ENCODE measurements around the gene PRMT6.
"Not testable (repeated sequence)": the region's sequence is repeated elsewhere in the genome, so short reads cannot be mapped to it uniquely, and the experiment has no call there.

Gene PRMT6

DNA sequence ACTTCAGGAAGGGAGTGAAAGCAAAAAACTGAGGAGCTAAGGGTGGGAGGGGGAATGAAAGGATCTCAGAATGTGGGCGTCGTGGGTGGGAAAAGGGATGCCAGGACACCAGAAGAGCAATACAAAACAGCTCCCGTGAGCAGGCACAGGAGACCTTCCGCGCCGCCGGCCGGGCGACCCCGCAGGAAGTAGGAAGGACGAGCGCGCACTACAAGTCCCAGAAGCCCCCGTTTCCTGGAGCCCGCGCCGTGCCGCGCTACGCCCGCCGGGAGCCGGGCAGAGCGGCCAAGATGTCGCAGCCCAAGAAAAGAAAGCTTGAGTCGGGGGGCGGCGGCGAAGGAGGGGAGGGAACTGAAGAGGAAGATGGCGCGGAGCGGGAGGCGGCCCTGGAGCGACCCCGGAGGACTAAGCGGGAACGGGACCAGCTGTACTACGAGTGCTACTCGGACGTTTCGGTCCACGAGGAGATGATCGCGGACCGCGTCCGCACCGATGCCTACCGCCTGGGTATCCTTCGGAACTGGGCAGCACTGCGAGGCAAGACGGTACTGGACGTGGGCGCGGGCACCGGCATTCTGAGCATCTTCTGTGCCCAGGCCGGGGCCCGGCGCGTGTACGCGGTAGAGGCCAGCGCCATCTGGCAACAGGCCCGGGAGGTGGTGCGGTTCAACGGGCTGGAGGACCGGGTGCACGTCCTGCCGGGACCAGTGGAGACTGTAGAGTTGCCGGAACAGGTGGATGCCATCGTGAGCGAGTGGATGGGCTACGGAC, at the start of gene PRMT6:
PRMT6 (plus strand) TSS at position 249 of the 771 bp plus-strand sequence; CDS start at position 291, 42 bp downstream.
- peak; percentile 73 for DNase-seq

DNA sequence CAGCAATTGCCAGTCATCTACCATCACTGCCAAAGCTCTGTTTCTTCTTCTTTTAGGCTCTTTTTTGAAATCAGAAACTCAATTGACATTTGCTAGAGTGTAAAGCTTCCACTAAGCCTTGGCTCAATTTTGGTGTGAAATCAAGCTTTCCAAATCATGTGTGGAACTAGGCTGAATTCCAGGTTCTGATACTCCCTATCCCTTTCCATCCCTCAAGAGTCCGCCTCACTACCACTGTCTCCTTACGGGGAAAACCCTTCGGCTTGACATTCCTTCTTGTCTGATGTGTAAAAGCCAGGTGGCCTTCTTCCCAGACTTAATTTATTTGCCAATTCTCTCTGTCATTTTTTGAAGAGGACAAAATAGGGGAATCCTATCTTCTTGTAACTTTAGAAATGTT, 47.2 kb upstream of the PRMT6 start:
- DNase-seq, result no peak

DNA sequence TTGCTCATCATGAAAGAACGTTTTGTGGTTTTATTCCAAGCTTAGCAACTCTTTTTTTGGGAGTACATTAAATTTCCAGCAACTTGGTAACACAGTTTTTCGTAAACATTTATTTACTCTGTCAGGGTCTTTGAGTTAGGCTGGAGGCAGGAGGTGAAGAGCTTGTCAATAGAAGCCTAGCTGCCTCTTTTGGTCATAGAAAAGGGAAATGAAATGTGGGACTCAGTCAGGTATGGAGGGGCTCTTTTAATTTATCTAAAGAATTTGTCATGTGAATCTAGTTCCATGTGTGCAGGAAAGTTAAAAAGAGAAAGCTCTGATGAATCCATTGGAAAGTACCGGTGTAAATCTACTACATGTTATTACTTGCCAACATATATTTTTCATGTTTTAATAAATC, 45.9 kb upstream of the PRMT6 start:
- DNase-seq, result no peak

DNA sequence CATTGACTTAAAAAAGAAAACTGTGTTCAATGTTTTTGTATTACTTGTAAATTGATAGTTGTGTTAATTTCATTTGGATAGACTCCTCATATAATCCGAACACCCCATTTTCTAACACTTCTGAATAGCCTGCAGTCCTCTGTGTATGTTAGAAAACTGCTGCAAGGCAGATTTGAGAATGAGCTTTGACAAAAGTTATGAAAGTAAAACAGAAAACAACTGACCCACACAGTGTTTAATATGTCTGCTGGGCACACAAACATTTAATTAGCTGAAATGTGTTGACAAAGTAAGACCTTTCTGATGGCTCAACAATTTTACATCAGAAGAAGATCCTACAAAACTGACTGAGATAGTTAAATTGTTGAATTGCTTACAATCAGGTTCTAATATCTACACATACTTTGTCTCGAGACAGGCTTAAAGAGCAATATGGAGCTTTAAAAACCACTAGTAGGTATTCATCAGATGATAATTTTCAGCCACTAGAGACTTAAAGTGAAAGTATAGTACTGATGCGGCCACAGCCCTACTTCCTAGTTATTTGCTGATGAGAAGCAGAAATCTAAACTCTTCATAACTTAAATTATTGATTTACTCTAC, 40.0 kb upstream of the PRMT6 start:
- DNase-seq, result peak; percentile 2

DNA sequence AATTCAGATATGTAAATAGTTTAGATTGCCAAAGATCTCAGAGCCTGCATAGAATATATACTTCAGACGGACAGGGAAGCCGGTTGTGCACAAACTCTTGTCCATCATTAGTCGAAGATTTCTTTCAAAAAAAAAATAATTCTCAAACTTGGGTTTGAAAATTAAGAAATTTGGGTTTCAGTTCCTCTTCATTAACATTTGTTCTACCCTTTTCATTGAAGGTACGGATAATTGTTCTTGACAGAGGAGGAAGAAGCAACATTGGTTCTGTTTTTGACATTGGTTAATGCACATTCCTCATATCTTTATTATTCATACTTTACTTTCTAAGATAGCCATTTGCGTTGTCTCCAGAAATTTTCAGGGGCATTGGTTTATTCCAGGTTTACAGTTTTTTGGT, 38.0 kb upstream of the PRMT6 start:
- DNase-seq, result no peak

DNA sequence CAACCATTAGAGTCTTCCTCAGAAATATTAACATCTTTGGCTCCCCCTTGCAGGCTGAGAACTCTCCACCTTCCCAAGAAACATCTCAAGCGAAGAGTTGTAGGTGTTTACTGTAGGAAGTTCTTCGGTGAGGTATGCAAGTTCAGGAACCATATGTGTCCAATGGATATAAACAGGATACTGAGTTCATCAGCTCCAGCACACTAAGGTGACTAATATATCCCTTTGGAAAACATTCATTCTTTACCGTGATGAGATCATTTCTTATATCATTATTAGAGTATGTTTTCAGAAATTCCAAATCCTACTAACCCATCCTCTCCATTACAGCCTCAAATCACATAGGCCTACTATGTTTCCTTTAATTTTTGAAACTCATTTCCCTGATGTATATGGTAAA, 37.3 kb upstream of the PRMT6 start:
- DNase-seq, result peak; percentile 43

DNA sequence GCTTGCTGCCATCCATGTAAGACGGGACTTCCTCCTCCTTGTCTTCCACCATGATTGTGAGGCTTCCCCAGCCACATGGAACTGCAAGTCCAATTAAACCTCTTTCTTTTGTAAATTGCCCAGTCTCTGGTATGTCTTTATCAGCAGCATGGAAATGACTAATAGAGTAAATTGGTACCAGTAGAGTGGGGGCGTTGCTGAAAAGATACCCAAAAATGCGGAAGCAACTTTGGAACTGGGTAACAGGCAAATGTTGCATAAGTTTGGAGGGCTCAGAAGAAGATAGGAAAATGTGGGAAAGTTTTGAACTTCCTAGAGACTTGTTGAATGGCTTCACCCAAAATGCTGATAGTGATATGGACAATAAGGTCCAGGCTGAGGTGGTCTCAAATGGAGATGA, 17.6 kb upstream of the PRMT6 start:
- DNase-seq, result peak; percentile 19

DNA sequence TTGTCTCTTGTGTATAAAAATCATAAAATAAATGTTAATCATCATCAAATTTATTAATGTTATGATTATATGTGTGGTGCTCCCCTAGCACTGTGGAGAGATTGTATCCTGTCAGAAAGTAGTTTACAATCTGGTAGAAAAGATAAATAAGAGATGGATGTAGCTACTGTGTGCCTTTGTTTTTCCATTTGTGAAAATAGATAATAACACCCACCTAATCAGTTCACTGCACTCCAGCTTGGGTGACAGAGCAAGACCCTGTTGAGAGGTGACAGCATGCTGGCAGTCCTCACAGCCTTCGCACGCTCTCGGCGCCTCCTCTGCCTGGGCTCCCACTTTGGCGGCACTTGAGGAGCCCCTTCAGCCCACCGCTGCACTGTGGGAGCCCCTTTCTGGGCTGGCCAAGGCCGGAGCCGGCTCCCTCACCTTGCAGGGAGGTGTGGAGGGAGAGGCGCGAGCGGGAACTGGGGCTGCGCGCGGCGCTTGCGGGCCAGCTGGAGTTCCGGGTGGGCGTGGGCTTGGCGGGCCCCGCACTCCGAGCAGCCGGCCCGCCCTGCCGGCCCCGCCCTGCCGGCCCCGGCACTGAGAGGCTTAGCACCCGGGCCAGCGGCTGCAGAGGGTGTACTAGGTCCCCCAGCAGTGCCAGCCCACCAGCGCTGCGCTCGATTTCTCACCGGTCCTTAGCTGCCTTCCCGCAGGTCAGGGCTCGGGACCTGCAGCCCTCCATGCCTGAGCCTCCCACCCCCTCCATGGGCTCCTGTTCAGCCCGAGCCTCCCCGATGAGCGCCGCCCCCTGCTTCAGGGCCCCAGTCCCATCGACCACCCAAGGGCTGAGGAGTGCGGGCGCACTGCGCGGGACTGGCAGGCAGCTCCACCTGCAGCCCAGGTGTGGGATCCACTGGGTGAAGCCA, 11.9 kb upstream of the PRMT6 start:
- not testable (repeated sequence) for DNase-seq

DNA sequence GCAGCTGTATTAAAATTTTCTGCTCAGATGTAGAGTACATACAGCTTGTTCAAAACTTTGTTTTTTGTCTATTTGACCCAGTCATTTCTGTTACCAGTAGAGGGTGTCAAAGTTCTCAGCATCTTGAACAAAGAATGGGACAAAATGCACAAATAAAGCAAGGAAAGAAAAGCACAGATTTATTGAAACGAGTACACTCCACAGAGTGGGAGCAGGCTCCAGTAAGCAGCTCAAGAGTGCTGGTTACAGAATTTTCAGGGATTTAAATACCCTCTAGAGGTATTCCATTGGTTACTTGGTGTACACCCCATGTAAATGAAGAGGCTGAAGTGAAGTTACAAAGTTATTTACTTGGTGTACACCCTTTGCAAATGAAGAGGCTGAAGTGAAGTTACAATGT, 8.9 kb upstream of the PRMT6 start:
- DNase-seq, result no peak

DNA sequence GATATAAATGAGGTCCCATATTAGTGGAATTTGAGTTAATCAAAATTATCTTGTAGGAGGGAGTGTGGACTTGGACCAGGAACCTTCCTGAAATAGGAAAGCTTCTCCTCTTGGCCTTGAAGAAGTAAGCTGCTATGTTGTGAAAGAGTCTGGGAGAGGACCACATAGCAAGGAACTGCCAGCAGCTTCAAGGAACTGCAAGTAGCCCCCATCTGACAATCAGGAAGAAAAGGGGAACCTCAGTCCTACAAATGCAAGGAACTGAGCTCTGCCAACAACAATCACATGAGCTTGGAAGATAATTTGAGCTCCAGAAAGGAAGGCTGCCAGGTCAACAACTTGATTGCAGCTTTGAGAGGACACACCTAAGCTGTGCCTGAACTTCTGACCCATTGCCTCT, 8.2 kb upstream of the PRMT6 start:
- DNase-seq, result no peak

DNA sequence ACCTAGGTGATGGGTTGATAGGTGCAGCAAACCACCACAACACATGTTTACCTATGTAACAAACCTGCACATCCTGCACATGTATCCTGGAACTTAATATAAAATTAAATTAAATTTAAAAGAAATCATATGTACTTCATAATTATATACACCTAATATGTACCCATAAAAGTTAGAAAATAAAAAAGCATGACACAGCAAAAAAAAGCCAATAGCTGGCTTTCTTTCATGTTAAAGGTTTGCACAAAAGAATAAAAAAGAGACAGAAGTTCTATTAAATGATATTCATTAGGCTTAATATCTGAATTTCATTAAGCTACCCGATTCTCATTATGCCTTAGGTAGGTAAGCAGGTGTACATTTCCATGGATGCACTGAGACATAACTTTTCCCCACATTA, 5.2 kb upstream of the PRMT6 start:
- no peak for DNase-seq

DNA sequence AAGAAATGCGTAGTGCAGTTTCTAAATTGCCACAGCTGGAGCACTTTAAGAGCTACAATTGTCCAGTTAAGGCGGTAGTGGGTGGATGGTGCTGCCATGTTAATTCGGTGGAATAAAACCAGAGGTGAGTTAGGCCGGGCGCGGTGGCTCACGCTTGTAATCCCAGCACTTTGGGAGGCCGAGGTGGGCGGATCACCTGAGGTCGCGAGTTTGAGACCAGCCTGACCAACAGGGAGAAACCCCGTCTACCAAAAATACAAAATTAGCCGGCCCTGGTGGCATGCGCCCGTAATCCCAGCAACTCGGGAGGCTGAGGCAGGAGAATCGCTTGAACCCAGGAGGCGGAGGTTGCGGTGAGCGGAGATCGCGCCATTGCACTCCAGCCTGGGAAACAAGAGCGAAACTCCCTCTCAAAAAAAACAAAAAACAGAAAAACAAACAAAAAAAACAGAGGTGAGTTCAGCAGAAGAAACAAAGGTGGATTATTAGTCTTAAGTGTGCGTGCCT, 502 bp upstream of the PRMT6 start:
- not testable (repeated sequence) for DNase-seq

DNA sequence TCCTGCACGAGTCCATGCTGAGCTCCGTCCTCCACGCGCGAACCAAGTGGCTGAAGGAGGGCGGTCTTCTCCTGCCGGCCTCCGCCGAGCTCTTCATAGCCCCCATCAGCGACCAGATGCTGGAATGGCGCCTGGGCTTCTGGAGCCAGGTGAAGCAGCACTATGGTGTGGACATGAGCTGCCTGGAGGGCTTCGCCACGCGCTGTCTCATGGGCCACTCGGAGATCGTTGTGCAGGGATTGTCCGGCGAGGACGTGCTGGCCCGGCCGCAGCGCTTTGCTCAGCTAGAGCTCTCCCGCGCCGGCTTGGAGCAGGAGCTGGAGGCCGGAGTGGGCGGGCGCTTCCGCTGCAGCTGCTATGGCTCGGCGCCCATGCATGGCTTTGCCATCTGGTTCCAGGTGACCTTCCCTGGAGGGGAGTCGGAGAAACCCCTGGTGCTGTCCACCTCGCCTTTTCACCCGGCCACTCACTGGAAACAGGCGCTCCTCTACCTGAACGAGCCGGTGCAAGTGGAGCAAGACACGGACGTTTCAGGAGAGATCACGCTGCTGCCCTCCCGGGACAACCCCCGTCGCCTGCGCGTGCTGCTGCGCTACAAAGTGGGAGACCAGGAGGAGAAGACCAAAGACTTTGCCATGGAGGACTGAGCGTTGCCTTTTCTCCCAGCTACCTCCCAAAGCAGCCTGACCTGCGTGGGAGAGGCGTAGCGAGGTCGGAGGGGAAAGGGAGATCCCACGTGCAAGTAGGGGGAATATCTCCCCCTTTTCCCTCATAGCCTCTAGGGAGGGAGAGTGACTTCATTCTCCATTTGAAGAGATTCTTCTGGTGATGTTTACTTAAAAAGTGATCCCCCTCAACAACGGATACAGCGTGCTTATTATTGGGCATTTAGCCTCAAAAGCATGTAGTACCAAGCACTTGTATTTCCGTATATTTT, 991 bp downstream of the PRMT6 start:
- peak; percentile 60 for DNase-seq

DNA sequence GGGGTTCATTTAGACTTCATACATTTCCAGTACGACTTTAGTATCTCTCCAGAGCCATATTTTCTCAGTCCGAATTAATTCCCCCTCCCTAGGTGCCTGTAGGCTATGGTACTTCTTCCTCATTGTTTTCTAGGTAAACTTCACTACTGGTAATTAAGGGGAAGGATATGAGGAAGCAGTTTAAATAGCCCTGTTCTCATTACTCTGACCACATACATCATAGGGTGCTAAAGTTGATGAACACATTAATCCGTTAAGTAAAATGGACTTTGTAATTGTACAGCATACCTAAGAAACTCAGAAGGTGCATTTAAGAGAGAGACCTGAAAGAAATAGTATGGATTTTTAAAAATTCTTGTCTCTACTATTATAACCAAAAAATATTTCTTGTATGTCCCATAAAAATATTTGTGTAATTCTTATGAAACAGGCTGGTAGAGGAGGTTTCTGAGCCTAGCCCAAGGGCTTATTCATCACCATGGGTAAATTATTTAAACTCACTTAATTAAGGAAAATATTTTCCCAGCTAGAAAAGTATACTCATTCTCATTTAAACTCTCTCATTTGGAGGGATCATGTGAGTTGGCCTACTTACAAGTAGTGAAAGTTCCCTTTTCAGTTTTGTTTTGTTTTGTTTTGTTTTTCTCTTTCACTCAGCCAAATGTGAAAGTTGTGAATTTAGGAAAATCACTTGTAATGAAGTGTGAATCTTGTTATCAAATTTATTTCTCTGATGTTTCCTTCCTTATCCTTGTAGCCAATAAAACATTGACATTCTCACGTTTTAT, 2.0 kb downstream of the PRMT6 start:
- no peak for DNase-seq

DNA sequence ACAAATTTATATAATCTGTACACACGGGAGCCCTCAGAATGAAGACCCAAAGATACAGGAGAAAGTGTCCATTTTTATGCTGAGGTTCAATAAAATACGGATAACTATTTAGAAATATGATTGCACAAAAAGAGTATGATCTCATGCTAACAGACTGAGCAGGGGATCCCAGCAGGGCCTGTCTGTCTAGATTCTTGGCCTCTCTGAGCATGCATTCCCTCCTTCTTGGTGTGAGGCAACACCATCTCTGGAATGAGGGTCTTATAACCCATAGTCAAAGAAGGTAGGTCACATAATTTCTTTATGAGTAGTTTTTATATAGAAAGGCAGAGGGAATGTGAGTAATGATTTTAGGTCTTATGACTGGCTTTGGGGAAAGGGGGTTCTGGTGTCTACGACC, 5.4 kb downstream of the PRMT6 start:
- no peak for DNase-seq

DNA sequence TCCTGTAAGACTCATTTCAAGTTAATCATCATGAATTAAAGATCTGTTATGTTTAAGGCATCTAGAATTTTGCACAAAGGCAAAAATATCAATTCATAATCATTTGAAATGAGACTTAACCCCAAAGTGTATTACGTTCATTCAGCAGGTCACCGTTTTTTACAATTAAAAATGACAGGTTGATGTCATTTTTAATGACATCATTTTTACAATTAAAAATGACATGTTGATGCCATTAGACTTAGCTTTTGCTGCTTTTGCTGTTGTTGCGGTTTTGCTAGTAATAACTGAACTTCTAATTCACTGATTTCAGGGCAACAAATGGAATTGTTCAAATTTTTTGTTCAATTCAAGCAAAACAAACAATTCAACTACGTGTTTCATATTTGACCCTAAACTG, 17.0 kb downstream of the PRMT6 start:
- DNase-seq, result no peak

DNA sequence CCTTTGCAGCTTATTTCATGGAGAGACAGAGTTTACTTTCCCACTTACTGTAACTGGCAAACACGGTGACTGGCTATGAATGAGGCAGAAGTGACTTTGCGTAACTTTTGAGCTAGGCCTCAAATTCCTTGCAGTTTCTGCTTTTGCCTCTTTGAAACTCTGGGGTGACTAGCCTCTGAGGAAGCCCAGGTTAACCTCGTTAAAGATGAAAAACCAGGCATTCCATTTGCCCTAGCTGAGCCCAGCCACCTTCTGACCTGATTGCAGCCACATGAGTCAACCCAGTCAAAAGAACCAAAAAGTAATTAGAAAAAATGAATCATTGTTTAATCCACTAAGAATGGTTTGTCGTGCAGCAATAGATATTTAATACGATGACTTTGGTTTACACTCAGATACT, 20.4 kb downstream of the PRMT6 start:
- DNase-seq, result peak; percentile 89

DNA sequence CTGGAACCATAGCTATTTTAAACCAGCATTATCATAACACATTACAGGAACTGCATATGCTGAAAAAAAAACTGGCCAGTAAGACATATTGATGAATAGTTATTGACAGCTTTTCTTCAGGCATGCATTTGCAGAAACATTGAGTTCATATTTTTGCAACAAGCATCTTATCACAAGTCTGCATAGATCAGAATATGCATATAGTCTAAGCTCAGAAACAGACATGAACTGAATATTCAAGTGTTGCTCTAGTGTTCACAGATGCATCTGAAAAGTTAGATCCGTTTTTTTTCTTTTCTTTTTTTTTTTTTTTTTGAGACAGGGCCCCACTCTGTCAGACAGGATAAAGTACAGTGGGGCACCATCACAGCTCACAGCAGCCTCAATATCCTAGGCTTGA, 22.8 kb downstream of the PRMT6 start:
- DNase-seq, result no peak

DNA sequence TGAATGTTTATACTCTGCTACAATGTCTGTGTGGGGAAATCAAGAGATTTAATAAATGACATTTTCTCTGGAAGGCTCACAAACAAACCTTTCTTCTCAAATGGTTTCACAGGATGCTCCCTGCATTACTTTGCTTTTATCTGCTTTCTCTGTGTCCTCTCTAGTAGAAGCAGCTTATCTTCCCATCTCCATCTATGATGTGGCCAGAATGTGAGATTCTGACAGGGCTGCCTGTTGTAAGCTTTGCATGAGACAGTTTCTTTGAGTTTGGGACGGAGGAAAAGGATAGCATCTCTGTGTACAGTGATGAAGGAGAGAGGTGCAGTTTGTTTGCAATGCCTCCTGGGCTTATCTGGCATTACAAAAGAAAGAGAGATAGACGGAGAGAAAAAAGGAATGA, 24.6 kb downstream of the PRMT6 start:
- DNase-seq, result no peak

DNA sequence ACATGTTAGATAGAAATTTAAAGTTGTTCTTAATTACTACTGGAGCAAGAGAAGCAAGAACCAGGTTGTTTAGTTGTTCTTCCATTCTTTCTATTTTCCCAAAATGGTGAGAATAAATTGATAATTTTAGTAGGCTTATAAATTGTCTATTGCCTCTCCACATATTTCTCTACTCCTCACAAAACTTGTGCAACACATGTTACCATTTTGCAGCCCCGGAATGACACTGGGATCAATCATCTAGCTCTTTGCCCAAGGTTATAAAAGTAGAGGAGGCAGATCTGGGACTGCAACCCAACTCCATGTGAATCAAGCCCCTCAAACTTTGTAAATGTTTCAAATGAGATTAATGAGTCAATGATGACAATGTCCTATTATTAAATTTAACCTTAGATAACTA, 34.9 kb downstream of the PRMT6 start:
- no peak for DNase-seq

DNA sequence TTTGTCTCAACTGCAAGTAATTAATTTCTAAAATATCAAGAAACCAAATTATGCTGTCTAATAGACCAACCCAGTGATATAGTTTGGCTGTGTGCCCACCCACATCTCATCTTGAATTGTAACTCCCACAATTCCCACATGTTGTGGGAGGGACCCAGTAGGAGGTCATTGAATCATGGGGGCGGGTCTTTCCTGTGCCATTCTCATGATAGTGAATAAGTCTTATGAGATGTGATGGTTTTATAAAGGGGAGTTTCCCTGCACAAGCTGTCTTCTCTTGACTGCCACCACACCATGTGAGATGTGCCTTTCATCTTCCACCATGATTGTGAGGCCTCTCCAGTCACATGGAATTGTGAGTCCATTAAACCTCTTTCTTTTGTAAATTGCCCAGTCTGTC, 36.9 kb downstream of the PRMT6 start:
- peak; percentile 8 for DNase-seq

DNA sequence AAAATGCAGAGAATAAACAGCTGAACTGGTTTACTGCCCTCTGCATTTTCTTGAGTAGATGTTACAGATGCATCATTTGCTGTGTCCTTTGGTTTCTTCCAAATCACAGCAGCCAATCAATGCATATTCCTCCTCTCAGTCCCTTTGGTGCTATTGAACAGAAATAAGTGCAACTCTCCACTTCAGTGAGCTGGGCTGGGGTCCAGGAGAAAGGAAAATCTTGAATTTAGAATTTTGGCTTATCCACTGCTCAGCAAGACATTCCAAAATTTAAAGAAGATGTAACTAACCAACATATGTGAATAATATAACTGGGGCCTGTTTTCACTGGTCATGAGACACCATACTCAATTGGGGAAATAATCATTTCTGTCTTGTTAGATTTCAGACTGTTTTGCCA, 39.2 kb downstream of the PRMT6 start:
- no peak for DNase-seq

Measured in EL (cell line).